ENCODE data around the gene MRPS31. TPM values are rescaled to one million over a fixed set of nuclear protein-coding genes. Genes with fewer than 3 reads are reported as not detected.

Gene MRPS31
- 11.0 and 11.1 TPM in 2 replicates for total RNA-seq

GRCh38 chr13:40770934-40771618, at the start of gene MRPS31:
MRPS31 (minus strand) TSS chr13:40771190; CDS start chr13:40771136, 54 bp downstream.

GRCh38 chr13:40789275-40790153, 18.5 kb upstream of the MRPS31 start, which contains the start of gene SLC25A15:
SLC25A15 (plus strand) TSS chr13:40789611; CDS start chr13:40793227, 3,616 bp downstream.

Small RNA genes within 50 kb of the gene (small RNA-seq; reads per million reads assigned to genes)
- gene MIR320D1 (not detected), gene MIR621 (not detected), gene RF00017 (not detected)

Other genes starting within 250 kb of the MRPS31 start
- gene FOXO1, start 104.5 kb downstream of the MRPS31 start, total RNA-seq = 2.1 and 2.9 TPM in 2 replicates
- gene SLC25A15, start 18.4 kb upstream of the MRPS31 start, total RNA-seq = 13.2 and 16.1 TPM in 2 replicates
- gene ELF1, start 248.1 kb upstream of the MRPS31 start, total RNA-seq = 60.4 and 61.8 TPM in 2 replicates

All from hair follicle dermal papilla cell (primary cell).